HCT116 (cell line): ENCODE measurements around the gene STK11. TPM values are rescaled to one million over a fixed set of nuclear protein-coding genes. Genes with fewer than 3 reads are reported as not detected.

Source experiments
- total RNA-seq: library from RNA; stranded (reverse); gene quantifications from one replicate; pipeline ENCODE4 v1.2.1, GENCODE V29; 2021; ENCODE audit not compliant: unreplicated experiment

STK11 gene
- total RNA-seq, 1 experiment from 2014 or later: 86.9 TPM

Other genes with a start within 250 kb of the STK11 start
- 124 TPM for gene WDR18, start 221.4 kb upstream of the STK11 start, total RNA-seq
- gene GRIN3B, start 205.4 kb upstream of the STK11 start, total RNA-seq: 0.69 TPM
- 202 TPM for gene TMEM259, start 184.7 kb upstream of the STK11 start, total RNA-seq
- gene RNU6-2, start 184.3 kb upstream of the STK11 start, total RNA-seq: not detected
- 212 TPM for gene CNN2, start 179.2 kb upstream of the STK11 start, total RNA-seq
- 91.4 TPM for gene ABCA7, start 165.7 kb upstream of the STK11 start, total RNA-seq
- 30.4 TPM for gene ARHGAP45, start 138.6 kb upstream of the STK11 start, total RNA-seq
- 281 TPM for gene POLR2E, start 110.4 kb upstream of the STK11 start, total RNA-seq
- gene GPX4, start 101.8 kb upstream of the STK11 start, total RNA-seq: 481 TPM
- gene SBNO2, start 31.5 kb upstream of the STK11 start, total RNA-seq: 66.4 TPM
- gene CBARP, start 32.2 kb downstream of the STK11 start, total RNA-seq: 23.8 TPM
- gene ATP5F1D, start 36.0 kb downstream of the STK11 start, total RNA-seq: 428 TPM
- 146 TPM for gene MIDN, start 42.8 kb downstream of the STK11 start, total RNA-seq
- 276 TPM for gene CIRBP, start 63.6 kb downstream of the STK11 start, total RNA-seq
- gene FAM174C, start 69.8 kb downstream of the STK11 start, total RNA-seq: 77.1 TPM
- gene EFNA2, start 80.1 kb downstream of the STK11 start, total RNA-seq: 12.2 TPM
- 114 TPM for gene NDUFS7, start 178.1 kb downstream of the STK11 start, total RNA-seq
- 102 TPM for gene GAMT, start 195.8 kb downstream of the STK11 start, total RNA-seq
- gene DAZAP1, start 201.8 kb downstream of the STK11 start, total RNA-seq: 191 TPM
- 1,862 TPM for gene RPS15, start 232.6 kb downstream of the STK11 start, total RNA-seq
- gene APC2, start 244.3 kb downstream of the STK11 start, total RNA-seq: 1.6 TPM